Measurements from ENCODE around the gene SLC23A1.

GRCh38 chr5:139378101-139378825, 4.8 kb downstream of the SLC23A1 start:
- TF ChIP-seq REST (IDR thresholded peaks at IDR 0.05; ENCODE audit: low read depth) (no peak), TCF12 (IDR thresholded peaks at IDR 0.05; ENCODE audit: low read depth) (no peak), ZBTB7A (IDR thresholded peaks at IDR 0.05; ENCODE audit: low read depth) (no peak), TAF1 (IDR thresholded peaks at IDR 0.05; ENCODE audit: low read depth) (no peak), EP300 (IDR thresholded peaks at IDR 0.05; ENCODE audit: borderline replicate concordance) (no peak), CEBPB (IDR thresholded peaks at IDR 0.05) (no peak), RAD21 (IDR thresholded peaks at IDR 0.05; ENCODE audit: low read depth) (no peak), YY1 (IDR thresholded peaks at IDR 0.05; ENCODE audit: low read depth) (no peak)

All from Ishikawa (cell line).